Stimulated activated memory B cell treated with anti-CD40 and anti-IgM and Interleukin-4, amounts not matched to agents 10 μg/mL and 1 μg/mL and 100 μg/mL, for 72 hours (primary cell): ENCODE results near the gene DOCK9.

Experiments
- ATAC-seq: fragments of 150-1000 bp; cut with Tn5 transposase; 2 replicates; pipeline ENCODE4 v1.10.0; 2021
- H3K27ac Mint-ChIP-seq: one replicate; pipeline ENCODE4 v1.8.0; 2022; ENCODE audit warnings: mild to moderate bottlenecking, mixed read lengths
- H3K27me3 Mint-ChIP-seq: one replicate; pipeline ENCODE4 v1.8.0; 2022; ENCODE audit warnings: mixed read lengths
- H3K36me3 Mint-ChIP-seq: one replicate; pipeline ENCODE4 v1.8.0; 2022; ENCODE audit warnings: mixed read lengths
- H3K4me1 Mint-ChIP-seq: one replicate; pipeline ENCODE4 v1.8.0; 2022; ENCODE audit warnings: mixed read lengths
- H3K4me3 Mint-ChIP-seq: one replicate; pipeline ENCODE4 v1.8.0; 2022; ENCODE audit warnings: mild to moderate bottlenecking, moderate library complexity, mixed read lengths
- H3K9me3 Mint-ChIP-seq: one replicate; pipeline ENCODE4 v1.8.0; 2022; ENCODE audit warnings: mixed read lengths

Gene DOCK9, protein sequence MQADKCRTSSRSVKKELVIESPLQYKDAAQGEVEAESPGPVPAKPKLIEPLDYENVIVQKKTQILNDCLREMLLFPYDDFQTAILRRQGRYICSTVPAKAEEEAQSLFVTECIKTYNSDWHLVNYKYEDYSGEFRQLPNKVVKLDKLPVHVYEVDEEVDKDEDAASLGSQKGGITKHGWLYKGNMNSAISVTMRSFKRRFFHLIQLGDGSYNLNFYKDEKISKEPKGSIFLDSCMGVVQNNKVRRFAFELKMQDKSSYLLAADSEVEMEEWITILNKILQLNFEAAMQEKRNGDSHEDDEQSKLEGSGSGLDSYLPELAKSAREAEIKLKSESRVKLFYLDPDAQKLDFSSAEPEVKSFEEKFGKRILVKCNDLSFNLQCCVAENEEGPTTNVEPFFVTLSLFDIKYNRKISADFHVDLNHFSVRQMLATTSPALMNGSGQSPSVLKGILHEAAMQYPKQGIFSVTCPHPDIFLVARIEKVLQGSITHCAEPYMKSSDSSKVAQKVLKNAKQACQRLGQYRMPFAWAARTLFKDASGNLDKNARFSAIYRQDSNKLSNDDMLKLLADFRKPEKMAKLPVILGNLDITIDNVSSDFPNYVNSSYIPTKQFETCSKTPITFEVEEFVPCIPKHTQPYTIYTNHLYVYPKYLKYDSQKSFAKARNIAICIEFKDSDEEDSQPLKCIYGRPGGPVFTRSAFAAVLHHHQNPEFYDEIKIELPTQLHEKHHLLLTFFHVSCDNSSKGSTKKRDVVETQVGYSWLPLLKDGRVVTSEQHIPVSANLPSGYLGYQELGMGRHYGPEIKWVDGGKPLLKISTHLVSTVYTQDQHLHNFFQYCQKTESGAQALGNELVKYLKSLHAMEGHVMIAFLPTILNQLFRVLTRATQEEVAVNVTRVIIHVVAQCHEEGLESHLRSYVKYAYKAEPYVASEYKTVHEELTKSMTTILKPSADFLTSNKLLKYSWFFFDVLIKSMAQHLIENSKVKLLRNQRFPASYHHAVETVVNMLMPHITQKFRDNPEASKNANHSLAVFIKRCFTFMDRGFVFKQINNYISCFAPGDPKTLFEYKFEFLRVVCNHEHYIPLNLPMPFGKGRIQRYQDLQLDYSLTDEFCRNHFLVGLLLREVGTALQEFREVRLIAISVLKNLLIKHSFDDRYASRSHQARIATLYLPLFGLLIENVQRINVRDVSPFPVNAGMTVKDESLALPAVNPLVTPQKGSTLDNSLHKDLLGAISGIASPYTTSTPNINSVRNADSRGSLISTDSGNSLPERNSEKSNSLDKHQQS (N-terminal part only)

DNA sequence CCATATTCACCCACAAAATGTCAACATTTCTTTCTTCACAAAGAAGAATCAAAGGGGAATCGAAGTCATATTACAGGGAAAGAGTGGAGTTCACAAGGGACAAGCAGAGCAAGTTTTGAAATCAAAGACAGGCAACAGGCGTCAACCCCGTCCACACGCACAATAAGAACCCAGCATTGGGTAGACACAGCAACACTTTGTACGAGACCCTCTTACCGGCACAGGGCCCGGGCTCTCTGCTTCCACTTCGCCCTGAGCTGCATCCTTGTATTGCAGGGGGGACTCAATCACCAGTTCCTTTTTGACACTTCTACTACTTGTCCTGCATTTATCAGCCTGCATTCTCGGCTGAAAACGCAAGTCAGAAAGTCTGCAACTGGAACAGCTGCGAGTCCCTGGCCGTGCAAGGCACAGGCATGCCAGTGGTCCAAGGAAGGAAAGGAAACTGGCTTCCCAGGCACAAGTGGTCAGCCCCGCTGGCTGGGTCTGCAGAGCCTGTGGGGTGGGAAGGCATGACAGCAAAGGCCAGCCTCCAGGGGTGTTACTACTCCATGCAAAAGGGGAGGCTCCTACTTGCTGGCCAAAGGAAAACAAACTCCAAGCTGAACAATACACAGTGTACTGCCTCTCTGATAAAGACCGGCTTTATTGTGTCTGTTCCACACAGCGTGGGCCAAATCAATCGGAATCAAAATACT lies at the start of gene DOCK9:
Gene DOCK9 (minus strand): TSS at position 497 of the 698 bp plus-strand sequence. CDS start 155 bp downstream, at position 342.
- H3K27me3 Mint-ChIP-seq = no peaks in the 10 kb centered on the region
- peaks cover 21% of the 10 kb centered on the region for H3K4me1 Mint-ChIP-seq
- H3K4me3 Mint-ChIP-seq = no peak within 1 kb of the TSS

DNA sequence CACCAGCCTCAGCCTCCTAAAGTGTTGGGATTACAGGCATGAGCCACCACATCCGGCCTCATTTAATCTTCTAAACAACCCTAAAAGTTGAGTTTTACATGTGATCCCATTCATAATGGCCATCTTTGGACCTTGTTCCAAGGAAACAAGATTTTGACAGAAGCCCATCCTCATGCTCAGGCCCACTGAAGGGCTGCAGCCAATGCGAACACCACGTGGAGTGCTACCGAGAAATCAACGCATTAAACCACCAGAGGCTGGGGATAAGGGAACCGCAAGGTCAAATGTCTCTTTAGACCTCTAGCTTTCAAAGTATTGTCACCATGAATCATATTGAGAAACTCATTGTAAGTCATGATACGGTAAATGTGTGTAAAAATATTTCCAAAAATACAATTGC lies 49.4 kb upstream of the DOCK9 start:
- Mint-ChIP-seq H3K36me3 (no peaks in the 10 kb centered on the region), H3K27me3 (no peaks in the 10 kb centered on the region), H3K27ac (no peak overlapping the region), H3K9me3 (peaks cover 7% of the 10 kb centered on the region), H3K4me3 (no peak overlapping the region), H3K4me1 (peaks cover 28% of the 10 kb centered on the region)
- ATAC-seq = no peak

More for the DNA sequence above, at the start of gene DOCK9:
- no peaks in the 10 kb centered on the region for H3K9me3 Mint-ChIP-seq
- H3K36me3 Mint-ChIP-seq = no peaks in the 10 kb centered on the region
- no peak within 1 kb of the TSS for H3K27ac Mint-ChIP-seq
- no peak for ATAC-seq

- no peaks in the 10 kb centered on the region for H3K27me3 Mint-ChIP-seq
- no peak overlapping the region for H3K4me3 Mint-ChIP-seq
- H3K9me3 Mint-ChIP-seq = no peaks in the 10 kb centered on the region
- H3K4me1 Mint-ChIP-seq = peaks cover 28% of the 10 kb centered on the region
- H3K36me3 Mint-ChIP-seq = no peaks in the 10 kb centered on the region
- H3K27ac Mint-ChIP-seq = no peak overlapping the region
- ATAC-seq = no peak
These were observed 45.1 kb upstream of the DOCK9 start for GRCh38 chr13:99022941-99023340.

GRCh38 chr13:99018418-99019180 lies 40.7 kb upstream of the DOCK9 start:
- Mint-ChIP-seq H3K4me1 (peaks cover 11% of the 10 kb centered on the region), H3K27me3 (no peaks in the 10 kb centered on the region), H3K9me3 (no peaks in the 10 kb centered on the region), H3K36me3 (peaks cover 1% of the 10 kb centered on the region), H3K4me3 (no peak overlapping the region), H3K27ac (no peak overlapping the region)
- ATAC-seq = no peak

- H3K36me3 Mint-ChIP-seq = peaks cover 5% of the 10 kb centered on the region
- H3K4me3 Mint-ChIP-seq = no peak overlapping the region
- no peaks in the 10 kb centered on the region for H3K9me3 Mint-ChIP-seq
- peaks cover 7% of the 10 kb centered on the region for H3K4me1 Mint-ChIP-seq
- no peak overlapping the region for H3K27ac Mint-ChIP-seq
- no peaks in the 10 kb centered on the region for H3K27me3 Mint-ChIP-seq
- no peak for ATAC-seq
These were observed 38.0 kb upstream of the DOCK9 start for GRCh38 chr13:99015606-99016490.

GRCh38 chr13:99014522-99014921 lies 36.7 kb upstream of the DOCK9 start:
- ATAC-seq = no peak
- Mint-ChIP-seq H3K4me1 (peaks cover 7% of the 10 kb centered on the region), H3K4me3 (no peak overlapping the region), H3K9me3 (no peaks in the 10 kb centered on the region), H3K27me3 (no peaks in the 10 kb centered on the region), H3K36me3 (peaks cover 5% of the 10 kb centered on the region), H3K27ac (no peak overlapping the region)

DNA sequence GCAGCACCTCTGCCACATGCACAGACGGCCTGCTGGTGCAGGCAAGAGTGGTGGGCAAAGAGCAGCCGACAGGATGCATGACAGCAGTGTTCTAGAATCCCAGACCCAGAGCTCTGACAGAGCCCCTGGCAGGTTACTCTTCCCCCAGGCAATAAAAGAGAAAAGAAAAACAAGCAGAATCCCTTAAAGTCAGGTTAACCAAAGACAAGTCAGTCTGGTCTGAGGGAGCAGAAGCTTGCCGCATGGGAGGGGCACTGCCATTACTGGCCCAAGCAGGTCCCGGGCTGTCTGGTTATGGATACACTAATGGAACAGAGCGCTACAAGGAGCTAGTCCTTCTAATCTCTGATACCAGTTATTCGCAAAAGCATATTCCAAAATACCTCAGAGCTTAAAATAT lies 36.1 kb upstream of the DOCK9 start:
- no peaks in the 10 kb centered on the region for H3K9me3 Mint-ChIP-seq
- no peak overlapping the region for H3K4me3 Mint-ChIP-seq
- H3K27ac Mint-ChIP-seq = no peak overlapping the region
- H3K36me3 Mint-ChIP-seq = peaks cover 5% of the 10 kb centered on the region
- ATAC-seq = no peak
- H3K27me3 Mint-ChIP-seq = no peaks in the 10 kb centered on the region
- peaks cover 7% of the 10 kb centered on the region for H3K4me1 Mint-ChIP-seq

DNA sequence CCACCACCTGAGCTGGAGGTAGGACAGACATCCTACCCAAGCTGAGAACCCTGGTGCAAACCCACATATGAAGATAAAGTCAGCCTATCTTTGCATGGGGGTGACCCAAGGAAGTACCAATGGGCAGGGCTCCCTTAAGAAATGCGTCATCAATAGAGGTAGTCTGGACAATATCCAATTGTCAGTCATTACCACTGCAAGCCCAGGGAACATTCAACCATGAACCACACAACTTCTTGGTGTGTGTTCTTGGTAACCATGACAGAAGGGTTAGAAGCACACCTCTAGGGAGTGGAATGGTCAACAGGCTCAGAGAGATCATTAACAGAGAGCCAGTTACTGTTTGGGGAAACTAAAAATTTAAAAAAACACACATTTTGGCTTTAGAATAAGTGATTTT lies 34.7 kb upstream of the DOCK9 start:
- Mint-ChIP-seq H3K27me3 (no peaks in the 10 kb centered on the region), H3K9me3 (no peaks in the 10 kb centered on the region), H3K4me3 (no peak overlapping the region), H3K4me1 (peaks cover 7% of the 10 kb centered on the region), H3K36me3 (peaks cover 5% of the 10 kb centered on the region), H3K27ac (no peak overlapping the region)
- ATAC-seq = no peak

- no peak for ATAC-seq
- no peak overlapping the region for H3K27ac Mint-ChIP-seq
- peaks cover 5% of the 10 kb centered on the region for H3K36me3 Mint-ChIP-seq
- no peaks in the 10 kb centered on the region for H3K9me3 Mint-ChIP-seq
- peaks cover 7% of the 10 kb centered on the region for H3K4me1 Mint-ChIP-seq
- H3K27me3 Mint-ChIP-seq = no peaks in the 10 kb centered on the region
- H3K4me3 Mint-ChIP-seq = no peak overlapping the region
These were observed 32.2 kb upstream of the DOCK9 start for GRCh38 chr13:99009987-99010551.

- Mint-ChIP-seq H3K9me3 (no peaks in the 10 kb centered on the region), H3K36me3 (peaks cover 4% of the 10 kb centered on the region), H3K4me3 (no peak overlapping the region), H3K4me1 (peaks cover 4% of the 10 kb centered on the region), H3K27me3 (no peaks in the 10 kb centered on the region), H3K27ac (no peak overlapping the region)
- no peak for ATAC-seq
These were observed 30.7 kb upstream of the DOCK9 start for GRCh38 chr13:99008577-99008976.

GRCh38 chr13:99007414-99007986 lies 29.6 kb upstream of the DOCK9 start:
- H3K4me3 Mint-ChIP-seq = no peak overlapping the region
- H3K27ac Mint-ChIP-seq = no peak overlapping the region
- H3K27me3 Mint-ChIP-seq = no peaks in the 10 kb centered on the region
- H3K9me3 Mint-ChIP-seq = no peaks in the 10 kb centered on the region
- ATAC-seq = no peak
- no peaks in the 10 kb centered on the region for H3K4me1 Mint-ChIP-seq
- H3K36me3 Mint-ChIP-seq = no peaks in the 10 kb centered on the region

DNA sequence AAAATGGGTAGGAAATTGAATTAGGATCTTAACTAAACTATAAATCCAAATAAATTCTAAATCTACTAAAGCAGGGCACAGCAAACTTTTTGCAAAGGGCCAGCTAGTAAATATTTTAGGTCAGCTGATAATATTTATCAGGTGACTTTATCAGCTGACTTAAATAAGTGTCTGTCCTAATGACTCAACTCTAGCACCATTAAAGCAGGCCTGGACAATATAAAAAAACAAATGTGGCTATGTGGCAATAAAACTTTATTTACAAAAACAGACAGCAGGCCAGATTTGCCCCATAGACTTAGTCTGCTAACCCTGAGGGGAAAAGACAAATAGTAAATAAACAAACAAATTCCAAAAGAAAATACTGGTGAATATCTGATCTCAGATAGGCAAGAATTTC lies 27.7 kb upstream of the DOCK9 start:
- H3K27me3 Mint-ChIP-seq = no peaks in the 10 kb centered on the region
- no peaks in the 10 kb centered on the region for H3K36me3 Mint-ChIP-seq
- ATAC-seq = no peak
- no peaks in the 10 kb centered on the region for H3K9me3 Mint-ChIP-seq
- H3K4me3 Mint-ChIP-seq = no peak overlapping the region
- H3K4me1 Mint-ChIP-seq = peaks cover 3% of the 10 kb centered on the region
- H3K27ac Mint-ChIP-seq = no peak overlapping the region

DNA sequence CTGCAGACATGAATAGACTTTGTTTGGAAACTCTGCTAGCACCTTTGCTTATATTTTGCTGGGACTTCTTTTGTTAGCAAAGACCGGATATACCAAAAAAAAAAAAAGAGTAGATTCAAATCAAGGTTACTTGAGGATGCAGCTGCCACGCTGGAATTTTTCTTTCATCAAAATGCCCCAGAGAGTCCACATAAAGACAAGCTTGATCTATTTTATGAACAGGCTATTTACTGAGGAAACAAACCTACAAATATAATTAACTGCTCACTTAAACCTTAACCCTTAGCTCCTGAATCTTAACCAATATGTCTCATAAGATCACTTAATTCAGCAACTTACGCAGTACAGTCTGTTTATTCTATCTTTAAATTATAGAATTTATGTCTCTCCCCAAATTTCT lies 27.1 kb upstream of the DOCK9 start:
- no peaks in the 10 kb centered on the region for H3K27me3 Mint-ChIP-seq
- ATAC-seq = no peak
- H3K4me1 Mint-ChIP-seq = peaks cover 9% of the 10 kb centered on the region
- H3K27ac Mint-ChIP-seq = no peak overlapping the region
- H3K4me3 Mint-ChIP-seq = no peak overlapping the region
- no peaks in the 10 kb centered on the region for H3K36me3 Mint-ChIP-seq
- no peaks in the 10 kb centered on the region for H3K9me3 Mint-ChIP-seq
